ENCODE data around the gene MGAT4C.
"Not testable (repeated sequence)": the region's sequence is repeated elsewhere in the genome, so short reads cannot be mapped to it uniquely, and the experiment has no call there.

MGAT4C gene

GRCh38 chr12:86122846-86123468, 133.2 kb downstream of the MGAT4C start:
- no peak for DNase-seq

GRCh38 chr12:86118161-86118560, 138.0 kb downstream of the MGAT4C start:
- DNase-seq: no peak

- DNase-seq: no peak
Measured at GRCh38 chr12:86117711-86118110, 138.5 kb downstream of the MGAT4C start.

GRCh38 chr12:86104087-86104486, 152.1 kb downstream of the MGAT4C start:
- DNase-seq: no peak

- no peak for DNase-seq
Measured at GRCh38 chr12:86097161-86097560, 159.0 kb downstream of the MGAT4C start.

- DNase-seq: no peak
Measured at GRCh38 chr12:86091681-86092080, 164.5 kb downstream of the MGAT4C start.

- no peak for DNase-seq
Measured at GRCh38 chr12:86081843-86082242, 174.3 kb downstream of the MGAT4C start.

- not testable (repeated sequence) for DNase-seq
Measured at GRCh38 chr12:86059052-86059451, 197.1 kb downstream of the MGAT4C start.

- no peak for DNase-seq
Measured at GRCh38 chr12:86057092-86057845, 198.9 kb downstream of the MGAT4C start.

GRCh38 chr12:86052921-86053320, 203.3 kb downstream of the MGAT4C start:
- DNase-seq: no peak

GRCh38 chr12:86050010-86050409, 206.2 kb downstream of the MGAT4C start:
- no peak for DNase-seq

GRCh38 chr12:86044396-86044795, 211.8 kb downstream of the MGAT4C start:
- DNase-seq: no peak

- DNase-seq: no peak
Measured at GRCh38 chr12:86042062-86042461, 214.1 kb downstream of the MGAT4C start.

- no peak for DNase-seq
Measured at GRCh38 chr12:86018361-86018760, 237.8 kb downstream of the MGAT4C start.

GRCh38 chr12:86015026-86015425, 241.2 kb downstream of the MGAT4C start:
- DNase-seq: no peak

GRCh38 chr12:86006727-86007126, 249.5 kb downstream of the MGAT4C start:
- DNase-seq: no peak

GRCh38 chr12:85998074-85998473, 258.1 kb downstream of the MGAT4C start:
- no peak for DNase-seq

GRCh38 chr12:85996280-85996679, 259.9 kb downstream of the MGAT4C start:
- DNase-seq: no peak

- no peak for DNase-seq
Measured at GRCh38 chr12:85993746-85994145, 262.4 kb downstream of the MGAT4C start.

- no peak for DNase-seq
Measured at GRCh38 chr12:85985996-85986395, 270.2 kb downstream of the MGAT4C start.

- no peak for DNase-seq
Measured at GRCh38 chr12:85983601-85984000, 272.6 kb downstream of the MGAT4C start.

GRCh38 chr12:85979641-85980040, 276.6 kb downstream of the MGAT4C start:
- no peak for DNase-seq

GRCh38 chr12:85975716-85976115, 280.5 kb downstream of the MGAT4C start:
- DNase-seq: no peak

GRCh38 chr12:85971800-85972199, 284.4 kb downstream of the MGAT4C start:
- no peak for DNase-seq

GRCh38 chr12:85968606-85969005, 287.6 kb downstream of the MGAT4C start:
- no peak for DNase-seq

All from stimulated activated naive CD4-positive, alpha-beta T cell treated with Interleukin-2 at 50 U/mL for 16 hours (primary cell).